GM15510 (cell line): ENCODE measurements around the gene ZNF879.

Experiments used
- POLR2A ChIP-seq: IDR thresholded peaks from 3 replicates; pipeline ENCODE4 v1.6.1; 2011; ENCODE audit warnings: borderline replicate concordance; ENCODE audit not compliant: insufficient read length; ENCODE audit errors: extremely low read depth

The ZNF879 gene

DNA sequence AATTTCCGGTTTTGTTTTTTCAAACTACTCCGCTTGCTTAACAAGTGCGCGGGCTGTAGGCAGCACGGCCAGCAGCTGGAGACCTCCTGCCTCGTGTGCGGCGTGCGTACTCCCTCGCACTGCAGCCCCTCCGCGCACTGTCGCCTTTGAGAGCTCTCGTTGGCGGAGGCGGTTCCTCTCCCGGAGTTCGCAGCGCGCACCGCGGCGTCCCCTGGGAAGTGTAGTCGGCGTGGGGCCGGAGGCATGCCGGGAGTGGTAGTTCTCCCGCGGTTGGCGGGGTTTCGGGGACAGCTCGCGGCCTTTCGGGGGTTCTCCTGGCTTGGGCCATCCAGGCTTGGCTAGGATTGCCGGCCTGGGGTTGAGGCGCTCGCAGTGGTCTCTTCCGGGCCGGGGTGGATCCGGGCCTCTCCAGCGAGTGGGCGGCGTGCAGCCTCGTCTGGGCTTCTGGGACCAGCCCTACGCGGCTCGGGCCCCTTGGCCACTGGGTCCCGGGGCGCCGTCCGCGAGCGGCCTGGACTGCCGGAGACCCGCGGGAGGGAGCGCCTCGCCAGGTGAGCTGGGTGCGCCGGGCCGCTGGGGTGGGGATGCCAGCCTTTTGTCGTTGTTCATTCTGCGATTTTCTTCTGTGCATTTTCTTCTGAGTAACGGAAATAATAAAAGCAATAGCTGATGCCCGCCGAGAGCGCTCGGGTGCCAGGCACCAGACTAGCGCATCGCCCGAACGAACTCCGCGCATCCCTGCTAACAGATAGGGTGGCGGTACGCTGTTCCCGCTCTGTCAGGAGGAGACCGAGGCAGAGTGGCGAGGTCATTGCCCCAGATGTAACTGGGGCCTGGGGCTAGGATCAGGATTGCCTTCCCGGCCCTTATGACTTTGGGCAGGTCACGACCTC, 36.8 kb downstream of the ZNF879 start, which contains the start of gene ZNF354C:
TSS of gene ZNF354C (plus strand) at position 258 of the 893 bp plus-strand sequence. CDS start 1,696 bp downstream, outside the sequence.
- TF ChIP-seq POLR2A, result no peak

DNA sequence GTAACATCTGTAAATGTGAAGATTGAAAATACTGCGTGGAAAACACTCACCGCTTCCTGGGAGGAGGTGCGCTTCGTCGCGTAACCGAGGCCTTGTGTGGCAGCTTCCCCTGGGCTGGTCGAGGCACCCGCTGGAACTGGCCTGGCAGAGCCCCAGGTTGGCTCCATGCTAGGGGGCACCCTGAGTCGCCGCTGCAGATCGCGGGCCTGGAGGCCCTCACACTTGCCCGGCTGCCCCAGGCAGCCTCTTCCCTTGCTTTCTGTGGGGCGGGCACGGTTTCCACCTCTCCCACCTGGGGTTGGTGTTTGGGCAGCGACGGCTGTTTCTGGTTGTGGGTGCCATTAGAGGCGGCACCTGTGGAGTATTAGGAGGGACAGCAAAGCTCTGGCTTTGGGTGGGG, 37.4 kb downstream of the ZNF879 start:
- TF ChIP-seq POLR2A, result no peak

DNA sequence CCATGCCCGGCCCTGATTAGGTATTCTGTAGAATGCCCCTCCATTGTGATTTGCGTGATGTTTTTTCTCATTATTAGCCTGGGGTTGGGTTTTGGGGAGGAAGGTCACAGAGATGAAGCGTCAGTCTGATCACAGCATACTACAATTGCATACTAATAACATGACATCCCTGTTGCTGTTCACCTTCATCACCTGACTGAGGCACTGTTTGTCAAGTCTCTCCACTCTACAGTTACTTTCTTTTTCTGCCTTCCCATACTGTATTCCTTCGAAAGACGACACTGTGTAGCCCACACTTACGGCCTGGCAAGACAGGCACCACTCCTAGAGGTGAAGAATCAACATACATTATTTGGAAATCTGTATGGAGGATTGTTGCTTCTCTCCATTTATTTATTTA, 42.1 kb downstream of the ZNF879 start:
- no peak for TF ChIP-seq POLR2A

DNA sequence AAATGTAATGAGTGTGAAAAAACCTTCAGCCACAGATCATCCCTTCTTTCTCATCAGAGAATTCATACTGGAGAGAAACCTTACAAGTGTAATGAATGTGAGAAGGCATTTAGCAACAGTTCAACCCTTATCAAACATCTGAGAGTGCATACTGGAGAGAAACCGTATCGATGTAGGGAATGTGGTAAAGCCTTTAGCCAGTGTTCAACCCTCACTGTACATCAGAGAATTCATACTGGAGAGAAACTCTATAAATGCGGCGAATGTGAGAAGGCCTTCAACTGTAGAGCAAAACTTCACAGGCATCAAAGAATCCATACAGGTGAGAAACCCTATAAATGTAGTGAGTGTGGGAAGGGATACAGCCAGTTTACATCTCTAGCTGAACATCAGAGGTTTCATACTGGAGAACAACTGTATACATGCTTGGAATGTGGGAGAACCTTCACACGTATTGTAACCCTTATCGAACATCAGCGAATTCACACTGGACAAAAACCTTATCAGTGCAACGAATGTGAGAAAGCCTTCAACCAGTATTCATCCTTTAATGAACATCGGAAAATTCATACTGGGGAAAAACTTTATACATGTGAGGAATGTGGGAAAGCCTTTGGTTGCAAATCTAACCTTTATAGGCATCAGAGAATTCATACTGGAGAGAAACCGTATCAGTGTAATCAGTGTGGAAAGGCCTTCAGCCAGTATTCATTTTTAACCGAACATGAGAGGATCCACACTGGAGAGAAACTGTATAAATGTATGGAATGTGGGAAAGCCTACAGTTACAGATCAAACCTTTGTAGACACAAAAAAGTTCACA, 55.8 kb downstream of the ZNF879 start:
- no peak for TF ChIP-seq POLR2A

DNA sequence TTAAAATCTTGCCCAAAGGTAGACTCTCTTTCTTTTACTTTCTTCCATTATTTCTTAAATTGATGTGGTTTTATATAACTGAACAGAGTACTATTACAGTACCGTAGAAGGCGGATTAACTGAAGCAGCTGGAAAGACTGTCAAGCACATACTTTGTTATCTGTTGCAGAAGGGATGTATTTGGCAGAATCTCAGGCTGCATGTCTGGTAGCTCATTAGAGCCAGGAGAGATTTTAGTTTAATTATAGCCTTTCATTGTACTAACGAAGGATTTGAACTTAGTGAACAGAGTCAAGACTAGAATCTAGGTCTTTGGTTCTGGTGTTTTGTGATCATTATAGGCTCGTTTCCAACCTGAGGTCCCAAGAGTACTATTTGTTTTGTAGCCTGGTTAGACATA, 57.1 kb downstream of the ZNF879 start:
- no peak for TF ChIP-seq POLR2A
